ENCODE results near the gene B4GALT1.
"Not testable (repeated sequence)": the region's sequence is repeated elsewhere in the genome, so short reads cannot be mapped to it uniquely, and the experiment has no call there.

Gene B4GALT1

DNA sequence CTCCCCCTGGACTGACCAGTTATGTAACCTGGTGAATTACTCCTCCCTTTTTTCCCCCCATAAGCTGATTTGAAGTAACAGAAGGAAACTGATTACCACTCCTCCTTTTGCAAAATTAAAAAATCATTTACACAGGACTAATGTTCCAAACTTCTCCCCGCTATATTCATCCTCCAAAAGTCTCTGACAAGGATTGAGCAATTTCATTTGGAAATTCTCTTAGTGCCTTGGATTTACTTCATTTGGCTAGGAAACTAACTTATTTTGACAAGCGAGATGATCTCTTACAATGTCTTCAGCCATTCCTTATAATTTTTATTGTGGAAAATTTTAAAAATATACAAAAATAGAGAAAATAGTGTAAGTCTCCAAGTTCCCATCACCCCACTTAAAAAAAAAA lies 15.4 kb upstream of the B4GALT1 start:
- DNase-seq, result no peak

DNA sequence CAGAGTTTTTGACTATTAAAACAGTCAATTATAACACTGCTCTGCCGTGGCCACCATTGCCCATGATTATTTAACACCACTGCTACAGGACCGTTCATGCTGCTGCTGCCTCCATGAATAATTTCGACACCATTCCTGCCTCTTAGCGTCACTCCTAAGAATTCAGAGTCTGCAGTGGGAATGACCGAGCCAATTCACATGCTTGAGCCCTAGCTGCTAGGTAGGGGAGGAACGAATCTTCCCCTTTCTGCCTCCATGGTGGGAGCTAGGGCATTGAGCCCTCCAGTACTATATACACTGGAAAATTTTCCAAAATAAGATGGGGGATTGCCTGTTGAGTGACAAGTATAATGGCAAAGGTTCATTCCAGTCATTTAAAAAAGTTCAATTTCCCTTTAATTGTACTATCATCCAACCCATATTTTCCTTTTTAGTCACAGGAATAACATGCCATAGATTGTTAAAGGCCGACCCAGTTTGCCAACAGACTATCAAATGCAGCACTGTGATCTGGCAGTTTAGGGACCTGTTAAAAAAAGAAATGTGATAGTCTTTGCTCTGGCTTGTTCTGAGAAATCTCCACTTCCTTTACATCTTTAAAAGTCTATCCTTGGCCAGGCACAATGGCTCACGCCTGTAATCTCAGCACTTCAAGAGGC lies 13.5 kb upstream of the B4GALT1 start:
- DNase-seq, result no peak

DNA sequence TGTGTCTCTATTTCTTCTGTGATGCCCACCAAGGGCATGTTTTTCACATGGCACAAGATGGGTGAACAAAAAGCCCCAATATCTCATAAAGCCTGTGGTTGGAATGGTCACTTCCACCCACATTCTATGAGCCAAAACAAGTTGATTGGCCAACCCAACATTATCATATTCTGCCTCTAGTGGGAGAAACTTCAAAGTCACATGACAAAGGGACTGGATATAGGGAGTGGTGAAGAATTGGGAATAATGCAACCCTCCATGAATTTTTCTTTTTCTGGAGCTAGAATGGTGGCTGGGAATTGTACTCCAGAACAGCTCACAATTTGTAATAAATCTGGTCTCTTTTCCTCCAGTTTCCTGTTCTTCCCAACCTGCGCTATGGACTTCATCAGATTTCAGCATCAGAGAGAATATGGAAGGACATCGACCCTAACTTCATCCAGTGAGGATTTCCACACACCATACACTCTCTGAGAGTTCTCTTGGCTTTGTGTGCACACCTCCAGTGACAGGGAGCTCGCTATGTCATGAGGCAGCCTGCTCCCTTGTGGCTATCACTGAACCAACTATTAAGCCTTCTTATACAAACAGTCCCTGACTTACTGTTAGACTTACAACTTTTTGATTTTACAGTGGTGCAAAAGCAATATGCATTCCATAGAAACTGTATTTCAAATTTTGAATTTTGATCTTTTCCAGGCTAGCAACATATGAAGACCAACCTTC lies 12.0 kb upstream of the B4GALT1 start:
- no peak for DNase-seq

DNA sequence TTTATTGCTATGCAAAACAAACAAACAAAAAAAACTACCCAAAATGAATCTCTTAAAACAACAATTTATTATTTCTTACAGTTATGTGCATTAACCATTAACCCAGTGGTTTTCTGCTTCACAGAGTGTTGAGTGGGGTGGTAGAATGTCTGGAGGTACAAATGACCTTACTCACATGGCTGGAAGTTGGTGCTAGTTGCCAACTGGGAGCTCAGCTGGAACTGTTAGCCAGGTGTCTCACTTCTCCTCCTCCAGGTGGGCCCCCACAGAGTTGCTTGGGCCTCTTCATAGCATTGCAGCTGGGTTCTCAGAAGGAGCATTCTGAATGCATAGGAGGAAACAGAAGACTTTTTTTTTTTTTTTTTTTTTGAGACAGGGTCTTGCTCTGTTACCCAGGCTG lies 10.5 kb upstream of the B4GALT1 start:
- DNase-seq, result no peak

DNA sequence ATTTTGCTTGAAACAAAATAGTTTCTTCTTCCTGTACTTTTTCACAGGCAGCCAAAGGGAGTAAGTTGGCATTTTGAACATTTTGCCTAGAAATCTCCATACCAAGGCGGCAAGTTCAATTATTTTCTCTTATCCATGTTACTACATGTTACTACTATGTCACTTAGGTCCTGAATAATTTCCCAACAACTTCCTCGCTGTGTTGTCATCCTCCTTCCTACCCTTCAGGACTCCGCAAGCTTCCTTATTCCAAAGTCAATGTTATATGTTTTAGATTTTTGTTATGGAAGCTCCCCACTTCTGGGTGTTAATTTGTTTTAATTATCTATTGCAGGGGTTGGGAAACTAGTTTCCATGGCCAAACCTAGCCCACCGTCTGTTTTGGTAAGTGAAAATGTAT lies 9.9 kb upstream of the B4GALT1 start:
- no peak for DNase-seq

DNA sequence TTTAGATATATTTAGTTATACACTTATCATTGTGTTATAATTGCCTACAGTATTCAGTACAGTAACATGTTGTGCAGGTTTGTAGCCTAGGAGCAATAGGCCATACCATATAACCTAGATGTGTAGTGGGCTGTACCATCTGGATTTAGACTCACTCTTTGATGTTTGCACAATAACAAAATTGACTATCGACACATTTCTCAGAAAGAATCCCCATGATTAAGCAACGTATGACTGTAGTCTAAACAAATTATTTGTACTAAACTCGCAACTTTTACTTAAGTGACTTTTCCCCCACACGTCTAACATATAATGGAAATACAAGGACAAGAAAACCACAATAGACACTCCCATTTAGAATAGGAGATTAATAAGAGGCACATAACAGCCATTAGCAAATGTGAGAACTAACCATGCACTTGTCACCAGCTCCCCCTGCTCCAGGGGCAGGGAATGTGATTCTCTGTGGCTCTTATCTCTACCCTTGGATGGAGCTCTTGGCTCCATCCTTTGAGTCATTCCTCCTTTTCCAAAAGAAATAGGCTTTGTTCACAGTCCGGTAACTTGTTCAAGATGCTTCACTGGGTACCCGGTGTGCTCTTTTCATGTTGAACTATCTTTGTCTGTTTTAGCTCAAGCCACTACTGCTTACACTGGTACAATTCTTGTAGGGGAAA lies 8.7 kb upstream of the B4GALT1 start:
- no peak for DNase-seq

DNA sequence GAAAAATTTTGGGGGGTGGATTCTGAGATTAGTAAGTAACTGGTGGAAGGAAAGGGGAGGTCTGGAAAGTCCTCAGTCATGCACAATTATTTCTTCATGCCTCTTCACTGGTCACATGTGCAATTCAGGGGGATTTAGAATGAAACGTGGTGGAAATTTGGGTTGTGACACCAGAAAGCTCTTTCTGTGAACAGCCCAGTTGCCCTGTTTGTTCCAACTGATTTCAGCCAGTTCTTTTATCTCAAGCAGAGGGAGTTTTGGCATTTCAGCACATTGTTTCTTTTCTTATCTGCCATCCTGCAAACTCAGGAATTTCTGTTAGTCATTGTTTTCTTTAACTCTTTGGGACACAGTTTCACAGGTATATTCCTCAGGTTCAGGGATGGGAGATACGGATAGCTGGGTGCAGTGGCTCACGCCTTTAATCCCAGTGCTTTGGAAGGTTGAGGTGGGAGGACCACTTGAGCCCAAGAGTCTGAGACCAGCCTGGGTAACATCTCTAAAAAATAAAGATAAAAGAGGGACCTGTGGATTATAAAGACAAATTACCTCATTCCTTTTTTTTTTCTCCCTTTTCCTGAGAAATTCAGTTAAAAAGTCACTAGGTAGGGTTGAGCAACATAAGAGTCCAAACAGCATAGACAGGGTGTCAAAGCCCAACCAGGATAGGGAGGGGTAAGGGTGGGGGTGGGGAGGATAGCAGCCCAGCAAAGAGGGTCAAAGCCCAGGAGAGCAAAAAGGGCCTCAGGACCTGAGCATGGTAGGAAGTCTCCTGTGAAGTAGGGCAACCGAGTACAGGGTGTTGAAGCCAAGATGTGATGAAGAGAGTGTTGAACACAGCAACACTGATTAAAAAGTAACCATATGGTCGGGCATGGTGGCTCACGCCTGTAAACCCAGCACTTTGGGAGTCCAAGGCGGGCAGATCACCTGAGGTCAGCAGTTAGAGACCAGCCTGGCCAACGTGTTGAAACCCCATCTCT lies 5.4 kb upstream of the B4GALT1 start:
- DNase-seq, result no peak

DNA sequence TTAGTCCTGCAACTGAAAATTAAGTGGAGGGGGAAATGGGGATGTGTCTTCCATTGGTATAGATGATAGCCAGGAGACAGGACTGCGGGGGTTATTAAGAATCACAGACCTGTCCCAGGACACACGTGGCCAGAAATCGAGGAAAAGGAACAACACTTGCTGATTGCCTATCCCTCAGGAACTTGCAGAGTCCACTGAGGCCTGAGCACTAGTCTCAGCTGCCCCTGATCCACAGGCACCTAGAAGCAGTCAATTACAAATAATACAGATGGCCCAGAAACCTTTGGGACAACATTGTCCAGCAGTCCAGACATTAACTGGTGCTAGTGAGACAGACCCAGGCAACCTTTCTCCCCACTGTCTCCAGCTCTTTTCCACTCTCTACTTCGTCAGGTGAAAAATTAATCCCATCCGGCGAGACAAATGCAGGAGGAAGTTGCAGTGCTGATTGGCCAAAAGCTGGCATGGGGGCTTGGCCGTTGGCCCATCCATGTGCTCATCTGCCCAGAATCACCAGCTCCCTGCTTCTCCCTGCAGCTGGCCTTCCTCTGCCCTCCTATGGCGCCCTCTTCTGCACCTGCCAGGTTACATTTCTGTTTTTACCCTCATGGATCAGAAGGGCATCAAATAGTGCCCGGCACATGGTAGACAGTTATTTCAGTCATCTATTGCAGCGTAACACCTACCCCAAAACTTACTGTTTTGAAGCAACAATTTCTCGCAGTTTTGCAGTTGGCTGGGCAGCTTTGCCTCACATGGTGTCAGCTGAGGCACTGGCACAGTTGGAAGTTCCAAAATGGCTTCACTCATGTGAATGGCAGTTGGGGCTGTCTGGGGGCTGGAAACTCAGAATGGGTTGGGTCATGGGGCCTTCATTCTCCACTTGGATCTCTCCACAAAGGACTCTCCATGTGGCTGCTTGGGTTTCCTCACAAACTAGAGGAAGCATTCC lies 3.6 kb upstream of the B4GALT1 start:
- DNase-seq, result peak; percentile 13

DNA sequence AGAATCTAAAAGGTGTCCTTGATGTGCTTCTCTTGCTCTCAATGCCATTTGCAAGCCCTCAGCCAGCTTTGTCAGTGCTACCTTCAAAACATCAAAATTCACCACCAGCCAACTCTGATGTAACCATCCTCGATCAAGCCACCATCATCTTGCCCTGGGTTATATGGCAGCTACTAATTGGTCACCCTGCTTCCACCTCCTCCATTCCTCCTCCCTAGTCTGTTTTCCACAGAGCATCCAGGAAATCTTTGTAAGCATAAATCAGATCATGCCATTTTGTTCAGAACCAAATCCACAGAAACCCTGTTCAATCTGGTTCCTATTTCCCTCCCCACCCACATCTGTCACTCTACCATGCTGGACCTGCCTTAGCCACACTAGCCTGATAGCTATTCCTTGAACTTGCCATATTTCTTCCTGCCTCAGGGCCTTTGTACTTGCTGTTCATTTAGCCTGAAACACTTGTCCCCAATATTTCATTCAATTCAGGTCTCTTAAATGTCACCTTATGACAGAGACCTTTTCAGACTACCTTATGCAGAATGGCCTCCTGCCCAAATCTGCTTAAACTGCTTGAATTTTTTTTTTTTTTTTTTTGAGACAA lies 1.9 kb upstream of the B4GALT1 start:
- DNase-seq, result no peak

DNA sequence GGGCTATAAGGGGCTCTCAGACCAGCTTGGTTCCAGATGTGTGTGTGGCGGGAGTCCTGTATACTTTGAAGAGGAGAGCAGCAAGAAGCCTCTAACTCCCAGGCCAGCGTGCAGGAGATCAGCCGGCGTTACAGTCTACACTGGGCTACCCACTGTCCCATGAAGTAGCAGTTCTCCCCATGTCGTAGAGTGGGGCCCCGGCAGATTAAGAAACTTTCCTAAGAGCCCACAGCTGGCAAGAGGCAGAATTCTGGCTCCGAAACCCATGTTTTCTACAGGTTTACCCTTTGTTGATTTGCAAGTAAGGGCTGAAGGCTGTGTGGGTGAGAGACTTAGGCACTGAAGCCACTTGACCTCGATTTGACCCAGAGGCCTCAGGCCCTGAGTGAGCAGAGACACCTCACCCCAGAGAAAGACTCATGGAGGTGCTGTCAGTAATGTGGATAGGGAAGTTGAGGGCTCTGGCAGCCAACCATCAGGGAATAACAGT lies 881 bp upstream of the B4GALT1 start:
- DNase-seq, result no peak

DNA sequence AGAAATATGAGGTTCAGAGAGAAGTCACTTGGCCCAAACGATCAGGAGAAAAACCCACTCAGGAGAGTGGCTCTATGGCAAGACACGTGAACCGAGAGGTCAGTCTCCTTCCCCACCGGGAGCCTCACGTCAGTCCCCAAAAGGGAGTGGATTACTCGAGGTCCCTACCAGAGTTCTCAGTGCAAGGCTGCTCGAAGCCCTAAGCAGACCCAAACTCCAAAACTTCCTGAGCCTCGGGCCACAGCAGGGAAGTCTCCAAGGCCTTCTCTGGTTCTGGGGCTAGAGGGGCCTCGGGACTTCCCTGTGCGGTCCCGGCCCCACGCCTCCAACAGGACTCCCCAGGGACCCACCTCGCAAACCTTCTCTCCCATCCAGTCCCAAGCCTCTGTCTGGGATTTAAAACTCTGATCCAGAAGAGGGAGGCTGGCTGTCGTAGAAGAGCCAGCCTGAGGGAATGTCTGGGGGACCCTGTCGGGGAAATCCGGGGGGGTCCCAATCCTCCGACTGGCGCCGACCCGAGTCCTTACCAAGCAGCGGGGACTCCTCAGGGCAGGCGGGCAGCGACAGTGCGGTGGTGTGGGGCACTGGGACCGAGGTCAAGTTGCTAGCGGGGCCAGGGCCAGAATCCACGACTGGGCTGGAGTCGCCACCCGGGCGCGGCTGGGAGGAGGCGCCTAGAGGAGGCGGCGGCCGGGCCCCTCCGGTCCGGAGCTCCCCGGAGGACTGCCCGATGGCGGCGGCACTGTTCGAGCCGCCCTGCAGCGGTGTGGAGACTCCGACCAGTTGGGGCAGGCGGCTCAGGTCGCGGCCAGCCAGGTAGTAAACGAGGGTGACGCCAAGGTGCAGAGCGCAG lies 679 bp downstream of the B4GALT1 start:
- DNase-seq, result no peak

DNA sequence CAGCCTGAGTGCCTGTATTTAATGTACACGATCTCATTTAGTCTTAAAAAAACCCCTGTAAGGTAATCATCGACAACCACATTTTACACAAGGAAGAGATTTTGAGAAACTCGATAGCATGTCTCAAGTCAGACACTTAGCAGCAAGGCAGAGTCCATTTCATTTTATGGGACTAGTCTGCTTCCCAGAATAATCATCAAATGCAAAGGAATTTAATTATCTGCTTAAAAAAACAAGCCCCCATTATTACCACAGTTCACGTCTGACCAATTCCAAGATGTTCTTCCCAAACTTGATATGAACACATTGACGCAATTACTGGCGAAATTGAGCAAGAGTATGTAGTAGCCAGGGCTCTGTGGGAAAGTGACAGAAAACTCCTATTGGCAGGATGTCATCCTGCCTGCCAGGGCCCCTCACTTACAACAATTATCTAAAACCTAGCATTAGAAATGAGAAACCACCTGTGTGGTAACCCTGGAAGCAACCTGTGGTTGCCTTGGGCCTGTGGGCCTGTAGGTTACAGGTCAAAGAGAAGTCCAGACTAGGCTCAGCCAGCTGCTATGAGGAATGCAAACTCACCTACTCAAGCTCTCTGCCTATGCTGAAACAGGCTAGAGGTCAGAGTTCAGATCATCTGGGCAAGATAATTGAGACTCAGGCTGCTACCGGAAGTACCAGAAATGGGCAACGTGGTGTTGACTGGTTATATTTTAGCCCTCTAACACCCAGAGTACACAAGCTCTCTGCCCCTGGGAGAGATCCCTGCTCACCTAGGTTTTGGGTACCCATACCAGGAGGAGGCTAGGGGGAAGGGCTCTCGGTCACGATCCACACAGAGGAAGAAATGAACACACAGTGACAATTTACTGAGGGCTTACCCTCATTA lies 1.6 kb downstream of the B4GALT1 start:
- peak; percentile 27 for DNase-seq

DNA sequence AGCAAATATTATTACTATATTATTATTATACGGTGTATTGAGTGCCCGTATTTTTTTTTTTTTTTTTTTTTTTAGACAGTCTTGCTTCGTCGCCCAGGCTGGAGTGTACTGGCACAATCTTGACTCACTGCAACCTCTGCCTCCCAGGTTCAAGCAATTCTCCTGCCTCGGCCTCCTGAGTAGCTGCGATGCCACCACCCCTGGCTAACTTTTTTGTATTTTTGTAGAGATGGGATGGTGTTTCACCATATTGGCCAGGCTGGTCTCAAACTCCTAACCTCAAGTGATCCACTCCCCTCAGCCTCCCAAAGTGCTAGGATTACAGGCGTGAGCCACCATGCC lies 2.2 kb downstream of the B4GALT1 start:
- DNase-seq, result not testable (repeated sequence)

DNA sequence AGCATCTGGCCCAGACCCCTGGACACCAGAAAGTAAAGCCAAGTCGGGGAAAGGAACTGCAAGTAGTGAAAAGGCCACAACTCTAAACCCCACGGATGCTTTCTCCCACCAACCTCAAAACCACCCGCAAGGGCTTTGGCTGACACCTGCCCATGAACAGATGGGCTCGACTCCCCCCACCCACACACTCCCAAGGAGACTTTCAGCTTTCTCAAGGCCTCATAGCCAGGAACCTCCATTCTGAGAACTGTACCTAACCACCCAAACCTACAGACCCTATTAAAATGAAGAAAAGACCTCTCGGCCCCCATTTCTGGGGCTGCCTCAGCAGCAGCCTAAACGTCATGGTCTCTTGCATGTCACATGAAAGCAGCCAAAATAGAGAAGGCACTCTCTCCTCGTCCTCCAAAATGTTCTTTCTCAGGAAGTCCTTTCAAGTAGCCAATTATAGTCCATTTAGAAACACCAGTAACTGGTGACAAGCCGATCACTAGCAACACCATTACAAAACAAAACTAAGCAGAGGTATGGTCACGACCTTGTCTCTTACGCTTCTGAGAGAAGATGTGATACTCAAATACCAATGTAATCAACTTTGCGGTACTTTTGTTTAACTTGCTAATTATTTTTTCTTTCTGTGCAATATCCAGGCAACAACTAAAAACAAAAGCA lies 2.9 kb downstream of the B4GALT1 start:
- DNase-seq, result no peak

DNA sequence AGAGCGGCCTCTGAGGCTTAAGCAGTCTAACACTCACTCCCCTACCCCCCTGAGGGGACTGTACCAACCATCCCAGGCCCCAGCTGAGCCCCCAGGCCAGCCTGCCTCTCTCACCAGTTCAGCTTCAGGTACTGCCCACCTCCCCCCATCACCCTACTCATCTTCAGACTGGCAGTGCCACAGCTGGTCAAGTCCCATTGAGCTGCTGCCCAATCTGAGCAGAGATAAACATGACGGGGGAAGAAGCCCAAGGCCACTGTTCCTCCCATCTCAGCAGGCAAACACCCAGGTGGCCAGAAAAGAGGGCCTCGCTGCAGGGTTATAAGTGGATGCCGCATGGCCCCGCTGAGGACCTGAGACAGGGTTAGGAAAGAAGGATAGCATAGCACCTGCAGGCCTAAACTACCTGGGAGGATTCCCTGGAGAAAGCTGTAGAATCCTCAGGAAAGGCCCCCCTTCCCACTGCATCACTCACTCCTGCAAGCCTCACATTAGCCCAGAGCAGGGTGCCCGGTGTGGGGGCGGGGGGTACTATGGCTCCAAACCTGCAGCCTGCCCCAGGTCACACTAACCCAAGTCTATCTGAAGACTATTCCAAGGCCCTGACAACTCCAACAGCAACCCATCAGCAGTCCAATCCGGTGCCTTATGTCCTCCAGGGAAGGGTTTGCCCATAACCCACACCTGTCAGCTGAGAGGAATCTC lies 3.6 kb downstream of the B4GALT1 start:
- DNase-seq, result no peak

DNA sequence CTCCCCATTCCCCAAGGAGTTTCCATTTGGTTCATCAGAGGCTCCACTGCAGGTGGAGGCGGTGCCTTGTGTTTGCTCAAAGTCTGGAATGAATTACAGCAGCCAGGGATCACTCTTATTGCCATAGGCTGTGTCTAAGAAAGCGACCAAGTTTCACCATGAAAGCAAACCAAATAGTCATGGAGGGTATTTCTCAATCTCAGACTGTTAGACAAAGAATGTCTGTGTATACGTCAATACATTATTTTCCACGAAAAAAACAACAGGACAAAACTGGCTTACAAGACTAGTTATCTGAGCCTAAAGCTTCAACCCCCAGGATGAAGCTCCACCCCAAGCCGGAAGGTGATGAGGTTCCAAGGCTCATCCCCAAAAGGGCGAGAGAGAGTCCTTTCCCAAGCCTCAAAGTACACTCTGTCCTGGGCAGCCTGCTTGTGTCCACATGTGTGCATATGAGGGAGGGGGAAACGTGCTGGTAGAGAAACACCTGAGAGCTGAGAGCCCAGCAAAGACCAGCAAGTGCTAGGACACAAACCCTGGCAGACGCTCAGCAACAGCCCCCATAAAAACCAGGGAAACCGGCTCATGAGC lies 4.3 kb downstream of the B4GALT1 start:
- DNase-seq, result no peak

DNA sequence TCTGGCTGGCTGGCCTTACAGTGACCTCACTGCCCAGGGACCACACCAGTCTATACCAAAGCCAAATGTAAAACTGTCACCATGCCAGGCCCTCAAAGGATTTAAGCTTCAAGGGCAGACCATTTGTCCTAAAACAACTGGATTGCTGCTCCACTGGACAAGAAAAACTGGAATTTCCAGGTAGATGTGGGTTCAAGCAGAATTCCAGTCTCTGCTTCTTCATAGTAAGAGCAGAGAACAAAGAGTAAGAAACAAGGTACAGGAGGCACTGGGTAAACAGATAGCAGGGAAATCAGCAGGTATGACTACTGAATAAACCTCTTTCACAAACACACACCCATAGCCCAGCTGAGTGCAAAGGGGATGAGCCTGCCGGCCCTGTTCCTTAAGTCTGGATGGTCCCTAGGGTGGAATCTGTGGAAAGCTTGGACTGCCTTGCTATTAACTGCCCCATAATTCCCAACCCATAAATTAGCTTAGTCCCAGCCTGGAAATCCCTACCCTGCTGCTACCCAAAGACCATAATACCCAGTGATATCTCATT lies 5.5 kb downstream of the B4GALT1 start:
- no peak for DNase-seq
